Stimulated activated CD4-positive, alpha-beta T cell treated with anti-CD3 and anti-CD28 coated beads, Interleukin-1b, Interleukin-23, amount 100 ng/mL, for 4 hours (primary cell): ENCODE measurements around the gene GFAP.

Source experiments
- DNase-seq, 2 donors: peaks; one replicate each; pipeline ENCODE4 v3.0.0-alpha.2; 2020; ENCODE audit warnings: low read depth in 2 of 2

GFAP gene

DNA sequence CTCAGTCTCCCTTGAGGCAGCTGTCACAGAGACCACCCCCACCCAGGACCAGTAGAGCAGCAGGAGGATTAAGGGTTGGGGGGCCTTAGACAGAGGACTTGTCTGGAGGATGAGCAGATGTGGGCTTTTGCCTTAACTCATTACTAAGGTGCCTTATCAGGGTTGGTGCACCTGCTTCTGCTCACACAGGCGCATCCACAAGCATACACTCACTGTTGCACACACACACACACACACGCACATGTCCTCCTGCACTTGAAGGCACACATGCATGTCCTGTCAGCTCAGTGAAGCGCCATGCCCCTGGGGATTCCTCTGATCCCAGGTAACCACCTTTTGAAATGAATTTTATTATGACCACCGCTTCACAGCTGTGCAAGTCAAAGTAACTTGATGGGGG lies 1.2 kb downstream of the GFAP start:
- DNase-seq: no peak

DNA sequence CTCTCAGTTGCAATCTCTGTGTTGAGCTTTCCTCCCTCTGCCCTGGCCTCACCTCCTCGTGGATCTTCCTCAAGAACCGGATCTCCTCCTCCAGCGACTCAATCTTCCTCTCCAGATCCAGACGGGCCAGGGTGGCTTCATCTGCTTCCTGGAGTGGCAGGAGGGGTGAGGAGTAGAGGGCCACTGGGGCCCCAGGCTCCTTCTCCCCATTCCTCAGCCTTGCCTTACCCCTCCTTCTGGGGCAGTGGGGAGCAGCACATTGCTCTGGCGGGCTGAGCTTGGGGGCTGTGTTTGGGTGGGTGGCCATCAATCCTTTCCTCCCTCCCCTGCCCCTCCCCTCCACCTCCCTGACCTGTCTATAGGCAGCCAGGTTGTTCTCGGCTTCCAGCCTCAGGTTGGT lies 1.6 kb downstream of the GFAP start:
- DNase-seq: no peak

DNA sequence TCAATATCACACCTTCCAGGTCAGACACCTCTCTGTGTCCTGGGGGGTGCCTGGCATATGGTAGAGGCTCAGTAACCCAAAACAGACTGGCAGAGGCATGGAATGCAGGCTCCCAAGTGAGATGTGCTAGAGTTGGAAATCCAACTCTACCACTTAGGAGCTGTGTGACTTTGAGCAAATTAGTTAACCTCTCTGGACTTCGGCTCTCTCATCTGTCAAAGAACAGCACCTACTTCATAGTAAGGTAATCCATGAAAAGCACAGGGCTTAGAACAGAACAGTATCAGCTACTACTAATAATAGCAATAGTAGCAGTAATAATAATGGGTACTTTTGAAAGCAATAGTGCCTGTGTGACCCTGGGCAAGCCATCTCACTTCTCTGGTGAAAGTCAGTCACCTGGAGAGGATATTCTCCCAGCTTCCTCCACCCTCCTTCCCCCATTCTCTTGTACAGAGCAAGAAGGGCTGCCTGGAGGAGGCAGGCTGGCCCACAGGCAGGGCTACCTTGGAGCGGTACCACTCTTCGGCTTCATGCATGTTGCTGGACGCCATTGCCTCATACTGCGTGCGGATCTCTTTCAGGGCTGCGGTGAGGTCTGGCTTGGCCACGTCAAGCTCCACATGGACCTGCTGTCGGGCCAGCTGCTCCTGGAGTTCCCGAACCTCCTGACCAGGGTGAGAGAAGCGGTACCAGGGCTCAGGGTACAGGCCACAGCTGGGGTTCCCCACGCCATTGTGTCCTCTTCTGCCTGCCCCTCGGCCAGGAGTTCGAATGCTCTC lies 2.3 kb downstream of the GFAP start:
- no peak for DNase-seq

DNA sequence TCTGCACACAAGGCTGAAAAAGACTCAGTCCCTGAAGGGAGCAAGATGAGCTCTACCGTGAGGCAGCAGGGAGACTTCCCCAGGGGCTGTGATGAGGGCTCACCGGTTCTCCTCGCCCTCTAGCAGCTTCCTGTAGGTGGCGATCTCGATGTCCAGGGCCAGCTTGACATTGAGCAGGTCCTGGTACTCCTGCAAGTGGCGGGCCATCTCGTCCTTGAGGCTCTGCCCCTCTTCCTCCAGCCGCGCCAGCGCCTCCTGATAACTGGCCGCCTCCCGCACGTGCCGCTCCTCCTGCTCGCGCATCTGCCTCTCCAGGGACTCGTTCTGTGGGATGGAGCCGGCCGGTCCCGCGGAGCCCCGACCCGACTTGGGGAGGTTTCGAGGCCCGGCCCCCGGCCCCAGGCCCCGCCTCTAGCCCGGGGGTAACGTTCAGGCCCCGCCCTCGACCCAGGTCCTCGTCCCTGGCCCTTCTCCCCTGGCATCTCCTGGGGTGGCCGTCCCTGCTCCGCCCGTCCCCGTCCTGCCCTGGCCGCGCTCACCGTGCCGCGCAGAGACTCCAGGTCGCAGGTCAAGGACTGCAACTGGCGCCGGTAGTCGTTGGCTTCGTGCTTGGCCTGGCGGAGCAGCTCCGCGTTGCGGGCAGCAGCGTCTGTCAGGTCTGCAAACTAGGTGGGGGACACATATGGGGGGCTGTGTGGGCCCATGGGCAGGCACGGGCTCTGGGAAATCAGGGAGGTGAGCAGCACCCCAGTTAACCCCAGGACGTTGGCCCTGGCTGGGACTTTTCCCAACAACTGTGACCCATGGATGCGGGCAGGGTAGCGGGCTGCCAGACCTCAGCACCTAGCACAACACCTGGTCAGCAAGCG lies 3.9 kb downstream of the GFAP start:
- peak; percentile 18 to 26 for DNase-seq

DNA sequence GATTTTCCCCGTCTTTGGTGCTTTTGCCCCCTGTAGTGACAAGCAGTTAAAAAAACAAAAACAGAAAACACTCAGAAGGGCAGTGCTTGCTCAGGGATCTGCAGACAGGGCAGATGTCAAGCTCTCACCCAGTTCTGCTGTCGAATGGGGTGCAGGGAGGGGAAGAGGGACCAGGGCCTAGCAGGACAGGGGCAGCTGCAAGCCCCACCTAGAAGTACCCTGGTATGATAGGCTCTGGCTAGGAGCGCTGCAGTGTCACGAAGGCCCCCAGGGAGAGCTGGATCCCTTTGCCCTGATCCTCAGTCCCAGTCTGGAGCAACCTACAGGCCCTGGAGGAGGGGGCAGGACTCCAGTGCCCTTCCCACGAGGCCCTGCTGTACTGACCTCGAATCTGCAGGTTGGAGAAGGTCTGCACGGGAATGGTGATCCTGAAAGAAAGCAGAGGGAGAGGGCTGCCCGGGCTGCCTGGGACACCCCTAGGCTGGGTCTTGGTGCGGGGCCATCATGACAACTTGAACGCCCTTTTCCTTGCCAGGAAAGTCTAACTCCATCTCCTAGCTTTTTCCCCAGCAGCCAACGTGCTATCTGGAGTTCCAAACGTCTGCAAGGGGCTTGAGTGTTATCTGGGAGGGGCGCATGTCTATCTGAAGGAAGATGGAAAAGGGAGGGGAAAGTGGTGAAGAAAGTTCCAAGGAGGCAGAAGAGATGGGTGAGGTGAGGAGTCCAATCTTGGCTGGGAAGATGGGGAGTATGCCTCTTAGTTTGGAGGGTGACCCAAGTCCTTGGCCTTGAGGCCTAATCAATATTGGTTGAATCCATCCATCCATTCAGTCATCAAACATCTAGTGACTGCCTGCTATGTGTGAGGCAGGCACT lies 4.8 kb downstream of the GFAP start:
- no peak for DNase-seq

DNA sequence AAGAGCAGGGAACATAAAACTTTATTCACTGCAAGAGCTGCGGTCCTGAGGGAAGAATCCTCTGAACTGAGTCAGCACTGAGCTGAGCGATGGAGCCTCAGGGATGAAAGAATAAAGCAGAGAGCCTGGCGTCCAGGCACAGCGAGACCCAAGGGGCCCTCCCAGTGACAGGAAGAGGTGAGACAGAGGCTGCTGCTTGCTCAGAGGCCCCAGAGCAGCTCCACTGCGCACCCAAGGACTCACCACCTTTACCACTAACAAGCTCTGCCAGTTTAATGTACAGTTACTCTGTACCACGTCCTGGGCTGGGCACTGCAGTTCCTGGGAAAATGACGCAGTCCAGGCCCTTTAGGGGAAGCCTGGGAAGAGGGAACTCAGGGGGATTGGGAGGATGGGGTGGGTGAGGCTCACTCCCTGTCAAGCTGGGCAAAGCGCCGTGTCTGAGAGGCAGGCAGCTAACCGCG lies 5.6 kb downstream of the GFAP start:
- DNase-seq: no peak

DNA sequence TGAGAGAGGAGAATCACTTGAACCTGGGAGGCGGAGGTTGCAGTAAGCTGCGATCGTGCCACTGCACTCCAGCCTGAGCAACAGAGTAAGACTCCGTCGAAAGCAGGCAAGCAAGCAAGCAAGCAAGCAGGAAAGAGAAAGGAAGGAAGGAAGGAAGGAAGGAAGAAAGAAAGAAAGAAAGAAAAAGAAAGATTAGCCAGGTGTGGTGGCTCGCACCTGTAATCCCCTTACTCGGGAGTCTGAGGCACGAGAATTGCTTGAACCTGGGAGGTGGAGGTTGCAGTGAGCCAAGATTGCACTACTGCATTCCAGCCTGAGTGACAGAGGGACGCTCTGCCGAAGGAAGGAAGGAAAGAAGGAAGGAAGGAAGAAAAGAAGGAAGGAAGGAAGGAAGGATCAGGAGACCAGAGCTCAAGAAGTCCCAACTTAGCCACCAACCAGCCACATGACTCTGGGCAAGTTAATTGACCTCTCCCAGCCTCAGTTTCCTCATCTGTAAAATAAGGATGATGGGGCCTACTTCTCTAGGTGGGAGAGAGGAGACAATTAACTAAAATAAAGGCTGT lies 6.5 kb downstream of the GFAP start:
- DNase-seq: no peak

DNA sequence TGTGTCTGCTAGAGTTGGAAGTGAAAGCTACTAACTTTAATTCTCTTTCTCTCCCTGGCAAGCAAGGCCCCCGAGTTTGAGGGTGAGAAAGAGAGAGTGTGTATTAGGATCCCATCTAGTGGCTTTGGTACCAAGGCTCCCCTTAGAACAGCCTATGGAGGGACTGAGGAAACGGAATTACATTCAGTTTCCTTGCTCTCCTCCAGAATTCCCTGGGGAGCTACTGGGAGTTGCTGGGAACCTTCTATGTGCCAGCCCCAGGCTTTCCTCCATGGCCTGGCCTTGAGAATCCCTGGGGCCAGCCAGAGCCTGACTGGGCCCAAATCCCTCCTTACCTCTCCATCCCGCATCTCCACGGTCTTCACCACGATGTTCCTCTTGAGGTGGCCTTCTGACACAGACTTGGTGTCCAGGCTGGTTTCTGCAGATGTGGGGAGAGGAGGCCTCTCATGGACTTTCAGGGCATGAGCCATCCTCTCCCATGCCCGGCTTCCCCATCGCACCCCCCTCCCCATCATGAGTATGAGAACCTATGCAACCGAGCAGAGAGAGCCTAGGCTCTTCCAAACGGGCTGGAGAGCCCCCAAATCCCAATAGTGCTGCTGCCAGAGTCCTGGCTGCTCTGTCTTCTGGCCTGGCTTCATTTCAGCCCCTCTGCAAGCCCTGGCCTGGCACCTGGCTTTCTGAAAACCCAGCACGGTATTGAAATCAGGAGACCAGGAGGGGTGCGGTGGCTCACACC lies 7.4 kb downstream of the GFAP start:
- no peak for DNase-seq

DNA sequence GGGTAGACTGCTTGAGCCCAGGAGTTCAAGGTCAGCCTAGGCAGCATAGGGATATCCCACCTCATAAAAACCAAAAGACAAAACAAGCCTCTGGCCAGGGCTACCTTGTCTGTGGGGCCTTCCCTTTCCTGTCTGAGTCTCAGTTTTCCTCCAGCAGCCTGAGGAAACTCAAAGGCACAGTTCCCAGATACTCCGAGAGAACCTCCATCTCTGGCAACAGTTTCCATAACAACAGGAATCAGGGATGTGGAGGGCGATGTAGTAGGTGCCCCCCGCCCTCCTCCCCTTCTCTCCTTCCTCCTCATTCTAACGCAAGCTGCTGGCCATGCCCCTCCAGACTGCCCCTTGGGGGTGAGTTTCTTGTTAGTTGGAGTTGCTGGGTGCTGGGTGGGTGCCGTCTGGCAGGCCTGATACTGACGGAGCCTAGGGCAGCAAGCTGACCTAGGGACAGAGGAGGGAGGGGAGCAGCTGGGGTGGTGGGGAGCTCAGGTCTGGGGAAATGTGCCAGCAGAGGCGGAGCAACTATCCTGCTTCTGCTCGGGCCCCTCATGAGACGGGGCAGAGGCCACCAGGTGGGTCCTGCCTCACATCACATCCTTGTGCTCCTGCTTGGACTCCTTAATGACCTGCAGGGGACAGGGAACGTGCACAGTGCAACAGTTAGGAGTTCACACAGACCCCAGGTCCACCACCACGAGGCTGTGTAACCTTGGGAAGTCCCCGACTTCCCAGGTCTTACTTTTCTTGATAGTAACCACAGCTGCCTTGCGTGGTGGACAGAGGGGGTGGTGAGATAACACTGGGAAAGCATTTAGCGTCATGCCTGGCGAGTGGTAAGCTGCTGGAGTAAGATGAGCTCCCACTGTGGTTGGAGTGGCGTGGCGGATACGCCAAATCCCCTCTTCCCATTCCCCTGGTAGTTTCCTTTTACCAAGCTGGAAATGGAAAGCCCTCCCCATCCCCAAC lies 8.3 kb downstream of the GFAP start:
- DNase-seq: no peak

DNA sequence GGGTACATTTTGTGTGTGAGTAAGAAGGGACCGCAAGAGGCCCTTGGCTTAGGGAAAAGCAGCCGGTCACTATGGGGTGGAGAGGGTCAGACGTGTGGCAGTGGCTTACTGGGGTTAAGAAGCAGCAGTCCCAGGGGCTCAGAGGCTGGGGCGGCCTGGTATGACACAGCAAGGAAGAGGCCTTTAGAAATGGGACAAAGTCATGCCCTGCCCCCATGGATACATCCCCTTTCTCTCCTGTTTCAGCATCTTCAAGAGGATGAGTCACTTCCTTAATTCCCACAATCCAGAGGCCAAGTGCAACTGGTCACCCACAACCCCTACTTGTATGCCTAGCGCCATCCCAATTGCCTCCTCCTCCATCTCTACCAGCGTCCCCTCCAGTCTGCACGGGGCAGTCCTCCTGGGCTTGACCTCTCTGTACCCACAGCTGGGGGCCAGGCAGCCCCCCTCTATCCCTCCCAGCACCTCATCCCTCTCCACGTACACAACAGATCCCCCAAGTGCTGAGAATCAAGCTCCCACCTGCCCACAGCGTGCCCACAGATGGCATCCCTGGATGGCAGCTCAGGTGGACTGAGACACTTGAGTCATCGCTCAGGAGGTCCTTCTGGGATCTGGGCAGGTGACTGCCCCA lies 9.2 kb downstream of the GFAP start:
- no peak for DNase-seq

DNA sequence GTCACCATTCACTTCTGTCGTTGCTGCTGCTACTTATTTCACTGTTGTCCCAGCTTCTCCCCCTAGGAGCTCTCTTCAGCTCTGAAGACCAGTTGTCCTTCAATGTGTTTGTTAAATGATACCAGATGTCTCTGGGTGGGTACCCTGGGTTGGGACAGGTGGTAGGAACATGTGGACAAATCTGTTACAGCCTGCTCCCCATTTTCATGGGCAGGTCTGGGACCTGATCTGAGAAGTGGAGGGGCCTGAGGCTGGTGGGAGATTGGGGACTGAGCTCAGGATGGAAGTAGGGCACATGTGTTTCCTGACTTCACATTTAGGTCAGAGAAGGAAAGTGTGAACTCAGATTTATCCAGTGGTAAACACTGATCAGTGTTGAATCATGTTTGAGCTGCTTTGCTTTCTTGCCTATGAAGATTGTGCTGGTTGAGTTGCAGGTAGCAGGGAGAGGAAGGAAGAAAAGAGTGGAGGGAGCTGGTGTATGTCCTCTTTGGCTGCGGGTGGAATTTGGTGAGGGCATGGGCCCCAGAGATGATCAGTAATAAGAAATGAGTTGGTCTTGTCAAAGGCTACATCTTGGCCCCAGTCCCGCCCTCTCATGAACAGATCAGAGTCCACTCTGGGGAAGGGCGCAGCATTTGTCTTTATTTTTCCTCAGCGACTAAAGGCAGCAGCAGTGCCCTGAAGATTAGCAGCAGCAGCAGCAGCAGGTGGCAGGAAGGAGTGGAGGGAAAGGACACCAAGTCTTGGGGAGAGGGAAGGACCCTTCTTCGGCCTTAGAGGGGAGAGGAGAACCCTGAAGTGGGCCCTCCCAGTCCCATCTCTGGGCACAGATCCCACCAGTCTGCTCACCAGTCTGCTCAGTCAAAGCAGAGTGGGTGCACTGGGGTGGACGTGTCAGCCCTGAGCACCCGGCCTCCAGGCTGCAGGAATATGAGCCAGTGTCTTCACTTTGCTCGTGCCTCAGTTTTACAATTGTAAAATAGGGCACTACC lies 10.0 kb downstream of the GFAP start:
- DNase-seq: no peak

DNA sequence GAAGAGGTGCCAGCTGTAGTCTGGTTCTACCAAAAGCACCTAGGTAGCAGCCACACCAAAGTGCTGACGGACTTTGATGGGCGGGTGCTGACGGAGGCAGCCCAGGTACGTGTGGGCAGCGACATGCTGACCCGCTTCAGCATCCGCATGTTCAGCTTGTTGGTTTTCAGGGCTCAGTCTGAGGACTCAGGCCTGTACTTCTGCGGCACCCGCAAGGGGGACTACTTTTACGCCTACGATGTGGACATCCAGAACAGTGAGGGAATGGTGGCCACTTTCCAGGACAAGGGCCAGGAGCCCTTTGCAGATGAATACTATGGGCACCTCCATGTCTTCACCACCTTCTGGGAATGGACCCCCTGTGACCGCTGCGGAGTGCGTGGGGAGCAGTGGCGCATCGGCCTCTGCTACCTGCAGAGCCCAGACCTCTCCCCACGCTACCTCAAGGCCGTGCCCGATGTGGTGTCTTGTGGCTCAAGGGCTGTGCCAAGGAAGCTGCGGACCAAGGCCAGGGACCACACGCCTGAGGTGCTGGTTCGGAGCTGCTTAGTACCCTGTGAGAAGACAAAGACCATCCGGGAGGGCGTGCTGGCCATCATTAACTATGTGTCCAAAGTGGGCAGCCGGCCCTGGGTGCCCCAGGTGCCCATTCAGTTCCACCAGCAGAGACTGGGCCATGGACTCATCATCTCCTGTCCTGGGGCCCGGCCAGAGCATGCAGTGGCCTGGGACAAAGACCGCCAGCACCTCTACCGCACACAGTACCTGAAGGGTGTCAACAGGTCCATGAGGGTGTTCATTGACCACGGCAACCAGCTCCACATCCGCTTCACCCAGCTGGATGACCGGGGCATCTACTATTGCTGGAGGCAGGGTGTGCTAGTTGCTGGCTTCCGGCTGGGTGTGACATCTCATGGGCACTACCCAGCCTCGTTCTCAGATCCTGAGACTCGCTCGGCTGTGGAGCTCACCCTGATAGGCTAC lies 11.0 kb downstream of the GFAP start:
- DNase-seq: no peak

DNA sequence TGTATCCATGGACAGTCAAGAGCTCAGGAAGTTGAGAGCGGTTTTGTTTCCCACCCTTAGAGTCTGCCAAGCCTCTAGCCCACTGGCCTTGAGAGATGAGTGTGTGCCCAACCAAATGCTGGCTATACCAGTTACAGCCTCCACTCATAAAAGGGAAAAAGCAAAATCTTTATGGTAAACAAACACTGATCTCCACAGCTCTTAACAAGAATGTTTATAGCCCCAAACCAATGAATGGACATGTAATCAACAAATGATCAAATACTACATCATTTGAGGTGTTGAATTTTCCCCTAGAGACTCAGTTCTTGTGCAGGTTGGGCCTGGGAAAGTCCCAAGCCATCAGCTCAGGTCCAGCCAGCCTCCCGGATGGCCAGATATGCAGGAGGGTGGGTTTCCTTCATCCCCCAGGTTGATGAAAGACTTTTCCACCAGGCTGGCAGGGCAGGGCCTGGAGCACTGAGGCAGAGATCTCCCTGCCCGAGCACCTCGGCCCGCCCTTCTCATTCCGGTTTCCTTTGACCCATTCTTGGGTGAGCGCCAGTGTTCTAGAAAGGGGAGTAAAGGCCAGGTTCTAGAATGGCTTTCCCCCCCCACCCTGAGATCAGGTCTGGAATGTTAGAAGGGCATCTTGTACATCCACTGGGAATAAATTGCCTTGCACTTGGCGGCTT lies 12.2 kb downstream of the GFAP start:
- no peak for DNase-seq

DNA sequence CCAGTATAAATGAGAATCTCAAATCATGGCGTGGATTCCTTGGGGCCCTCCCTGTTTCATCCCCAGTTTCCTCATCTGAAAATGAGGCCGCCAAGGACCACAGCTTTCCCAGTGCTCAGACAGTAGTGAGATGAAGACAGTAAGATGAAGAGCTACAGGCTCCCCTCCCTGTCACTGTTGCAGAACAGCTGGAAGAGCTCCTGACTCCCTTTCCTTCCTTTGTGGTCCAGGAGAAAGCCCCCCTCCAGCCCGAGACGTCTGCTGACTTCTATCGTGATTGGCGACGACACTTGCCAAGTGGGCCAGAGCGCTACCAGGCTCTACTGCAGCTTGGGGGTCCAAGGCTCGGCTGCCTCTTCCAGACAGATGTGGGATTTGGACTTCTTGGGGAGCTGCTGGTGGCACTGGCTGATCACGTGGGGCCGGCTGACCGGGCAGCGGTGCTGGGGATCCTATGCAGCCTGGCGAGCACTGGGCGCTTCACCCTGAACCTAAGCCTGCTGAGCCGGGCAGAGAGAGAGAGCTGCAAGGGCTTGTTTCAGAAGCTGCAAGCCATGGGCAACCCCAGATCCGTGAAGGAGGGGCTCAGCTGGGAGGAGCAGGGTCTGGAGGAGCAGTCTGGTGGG lies 13.1 kb downstream of the GFAP start:
- no peak for DNase-seq

DNA sequence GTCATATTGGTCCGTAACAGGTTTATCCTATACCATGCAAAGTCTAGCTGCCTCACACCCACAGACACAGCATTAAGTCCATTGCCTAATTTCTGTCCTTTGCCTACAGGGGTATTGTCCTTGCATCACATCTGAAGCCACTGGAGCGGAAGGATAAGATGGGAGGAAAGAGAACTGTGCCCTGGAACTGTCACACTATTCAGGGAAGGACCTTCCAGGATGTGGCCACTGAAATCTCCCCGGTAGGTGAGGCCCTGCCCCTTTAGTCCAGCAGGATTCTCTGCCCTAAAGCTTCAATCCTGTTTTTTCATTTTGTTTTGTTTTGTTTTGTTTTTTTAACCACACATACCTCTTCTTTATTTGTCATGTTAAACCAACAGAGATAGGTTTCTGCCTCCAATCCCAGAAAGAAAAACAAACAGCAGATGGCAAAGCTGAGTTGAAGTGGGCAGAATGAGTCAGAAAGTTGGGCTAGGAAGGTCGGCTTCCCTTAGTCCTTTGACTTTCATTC lies 13.8 kb downstream of the GFAP start:
- no peak for DNase-seq

DNA sequence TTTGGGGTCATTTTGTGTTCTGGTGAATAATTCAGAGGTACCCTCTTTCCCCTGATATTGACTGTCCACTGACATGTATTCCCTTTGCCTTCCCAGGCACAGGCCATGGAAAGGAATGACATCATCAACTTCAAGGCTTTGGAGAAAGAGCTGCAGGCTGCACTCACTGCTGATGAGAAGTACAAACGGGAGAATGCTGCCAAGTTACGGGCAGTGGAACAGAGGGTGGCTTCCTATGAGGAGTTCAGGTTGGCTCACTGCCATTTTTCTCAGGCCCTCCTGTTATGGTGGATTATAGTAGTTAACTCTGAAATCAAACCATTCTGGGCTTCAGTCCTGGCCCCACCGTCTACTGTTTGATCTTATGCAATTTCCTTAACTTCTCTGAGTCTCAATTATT lies 14.4 kb downstream of the GFAP start:
- no peak for DNase-seq
